ENCODE results near the gene PRICKLE2. TPM values are rescaled to one million over a fixed set of nuclear protein-coding genes. Genes with fewer than 3 reads are reported as not detected.

PRICKLE2 gene
- total and polyA plus RNA-seq, 2 experiments from 2014 or later = 1.1 to 12.5 TPM

GRCh38 chr3:64130436-64130835 is 94.8 kb downstream of the PRICKLE2 start:
- Mint-ChIP-seq H3K4me3 (no peak overlapping the region), H3K4me1 (peaks cover 15% of the 10 kb centered on the region), H3K27ac (no peak overlapping the region; the same call in 1 of the 2 replicates), H3K9me3 (no peaks in the 10 kb centered on the region), H3K36me3 (ENCODE audit: low read depth) (no peaks in the 10 kb centered on the region), H3K27me3 (ENCODE audit: insufficient read depth, low read depth, poor library complexity) (peaks cover 4% of the 10 kb centered on the region)
- Histone ChIP-seq H3K4me1 (ENCODE audit: insufficient read depth) (no peaks in the 10 kb centered on the region), H3K27me3 (ENCODE audit: insufficient read depth) (no peaks in the 10 kb centered on the region), H2AFZ (no peak overlapping the region), H3K79me2 (replicated peaks; ENCODE audit: insufficient read depth) (no peaks in the 10 kb centered on the region), H3K27ac (ENCODE audit: low read depth) (no peak overlapping the region), H4K20me1 (replicated peaks; ENCODE audit: insufficient read depth) (no peaks in the 10 kb centered on the region), H3K4me3 (no peak overlapping the region), H3K36me3 (ENCODE audit: insufficient read depth) (no peaks in the 10 kb centered on the region), H3F3A (replicated peaks; ENCODE audit: low read depth) (no peaks in the 10 kb centered on the region), H3K4me2 (no peak overlapping the region), H3K9me2 (ENCODE audit: insufficient read depth) (no peaks in the 10 kb centered on the region)
- DNase-seq (ENCODE audit: low spot score) (no peak), ATAC-seq (no peak)
- no peak for TF ChIP-seq ZNF331 (CRISPR knock-in tag; IDR thresholded peaks at IDR 0.05; ENCODE audit: low read depth)
- TF ChIP-seq CREB1 (CRISPR knock-in tag; IDR thresholded peaks at IDR 0.05; ENCODE audit: low read depth) = no peak
- no peak for TF ChIP-seq JUNB (IDR thresholded peaks at IDR 0.05; ENCODE audit: unreplicated experiment)
- TF ChIP-seq ZNF114 (CRISPR knock-in tag; IDR thresholded peaks at IDR 0.05) = no peak
- TF ChIP-seq POLR2AphosphoS5 (IDR thresholded peaks at IDR 0.05; ENCODE audit: low read depth) = no peak
- no peak for TF ChIP-seq CTCF (conservative IDR thresholded peaks at IDR 0.05; ENCODE audit: low read depth in 2 of 2)
- TF ChIP-seq ZNF462 (CRISPR knock-in tag; IDR thresholded peaks at IDR 0.05) = no peak
- no peak for TF ChIP-seq REST (IDR thresholded peaks at IDR 0.05; ENCODE audit: unreplicated experiment)
- TF ChIP-seq EZH2phosphoT487 (IDR thresholded peaks at IDR 0.05; ENCODE audit: unreplicated experiment) = no peak
- TF ChIP-seq EZH2 (IDR thresholded peaks at IDR 0.05; ENCODE audit: low read depth, unreplicated experiment) = no peak
- TF ChIP-seq STAT1 (IDR thresholded peaks at IDR 0.05; ENCODE audit: unreplicated experiment) = no peak
- no peak for TF ChIP-seq ETS1 (IDR thresholded peaks at IDR 0.05)

Measured in GM23338 (cell line).